Kidney (tissue), 14 donors: Measurements from ENCODE around the gene WNT7A. TPM values are rescaled to one million over a fixed set of nuclear protein-coding genes. Genes with fewer than 3 reads are reported as not detected.

ENCODE experiments used
- DNase-seq, 5 donors: peaks; one replicate each; pipeline ENCODE4 v3.0.0-alpha.2; 2013 to 2020
- FAIRE-seq: peaks from 2 replicates; lab custom pipeline; 2012; peaks lifted over from hg19 to GRCh38; lab: Jason Lieb, UNC
- H3K27ac ChIP-seq, 2 donors: one replicate each; pipeline ENCODE4 v1.7.0; 2013; ENCODE audit warnings: low read depth in 2 of 2, low read length in 2 of 2, inconsistent platforms in 1 of 2
- H3K27me3 ChIP-seq: one replicate; pipeline ENCODE4 v1.7.1; 2013; ENCODE audit warnings: low read length, inconsistent platforms; ENCODE audit not compliant: control insufficient read depth, insufficient read depth
- H3K36me3 ChIP-seq, 3 donors: one replicate each; pipeline versions ENCODE4 v1.7.0 to v1.7.1; 2013; ENCODE audit warnings: low read length in 3 of 3, control low read depth in 1 of 3, inconsistent platforms in 1 of 3; ENCODE audit not compliant: insufficient read depth in 3 of 3, control insufficient read depth in 2 of 3
- H3K4me1 ChIP-seq, 3 donors: one replicate each; pipeline versions ENCODE4 v1.7.0 to v1.7.1; 2013; ENCODE audit warnings: low read length in 3 of 3, inconsistent platforms in 1 of 3, low read depth in 1 of 3; ENCODE audit not compliant: control insufficient read depth in 2 of 3, insufficient read depth in 2 of 3
- H3K4me3 ChIP-seq, 3 donors: one replicate each; pipeline versions ENCODE4 v1.7.0 to v1.8.1; 2013; ENCODE audit warnings: low read length in 3 of 3, control low read depth in 1 of 3, inconsistent platforms in 1 of 3
- H3K9ac ChIP-seq, 3 donors: one replicate each; pipeline versions ENCODE4 v1.7.0 to v1.7.1; 2013; ENCODE audit warnings: low read length in 3 of 3, control low read depth in 1 of 3, inconsistent platforms in 1 of 3
- H3K9me3 ChIP-seq, 3 donors: one replicate each; pipeline versions ENCODE4 v1.7.0 to v1.7.1; 2013; ENCODE audit warnings: low read length in 3 of 3, control low read depth in 1 of 3, inconsistent platforms in 1 of 3; ENCODE audit not compliant: control insufficient read depth in 2 of 3, insufficient read depth in 1 of 3
- intact Hi-C: fragments of 100-400 bp; cut with DNase I; formaldehyde crosslinking; loops from one replicate; pipeline ENCODE4 v1.11.1; 2022
- polyA plus RNA-seq: library from polyadenylated mRNA; stranded (reverse); fragments of 350-450 nt; fragmentation: Illumina TruSeq; extraction: RNeasy Lipid Tissue Mini Kit (QIAGEN cat#74804); gene quantifications from one replicate; pipeline ENCODE4 v1.2.3, GENCODE V29; 2014; ENCODE audit warnings: low read depth, low replicate concordance; ENCODE audit not compliant: insufficient read depth
- total RNA-seq: library from RNA; stranded (reverse); fragmentation: NEBNext Ultra II Directional; extraction: Animal tissue kit (Norgen Biotek cat#: 25700); gene quantifications from one replicate; pipeline ENCODE4 v1.2.1, GENCODE V29; 2021
- TF ChIP-seq, protein P1 (sequence below): IDR thresholded peaks from 3 replicates; pipeline ENCODE4 v1.5.1; 2012; ENCODE audit warnings: mild to moderate bottlenecking, moderate library complexity, borderline replicate concordance; ENCODE audit not compliant: insufficient read depth; ENCODE audit errors: extremely low read depth
- donor health status: control.
- donor health status: control.
- donor health status: control.
- donor health status: control.
- donor health status: control.
- donor health status: DM: yes; HTN: yes; CAD: no.
- donor health status: Normal renal cell carcinoma (clear cell type).

The WNT7A gene
- total and polyA plus RNA-seq, 2 donors from 2014 or later, result 0.13 to 3.3 TPM

DNA sequence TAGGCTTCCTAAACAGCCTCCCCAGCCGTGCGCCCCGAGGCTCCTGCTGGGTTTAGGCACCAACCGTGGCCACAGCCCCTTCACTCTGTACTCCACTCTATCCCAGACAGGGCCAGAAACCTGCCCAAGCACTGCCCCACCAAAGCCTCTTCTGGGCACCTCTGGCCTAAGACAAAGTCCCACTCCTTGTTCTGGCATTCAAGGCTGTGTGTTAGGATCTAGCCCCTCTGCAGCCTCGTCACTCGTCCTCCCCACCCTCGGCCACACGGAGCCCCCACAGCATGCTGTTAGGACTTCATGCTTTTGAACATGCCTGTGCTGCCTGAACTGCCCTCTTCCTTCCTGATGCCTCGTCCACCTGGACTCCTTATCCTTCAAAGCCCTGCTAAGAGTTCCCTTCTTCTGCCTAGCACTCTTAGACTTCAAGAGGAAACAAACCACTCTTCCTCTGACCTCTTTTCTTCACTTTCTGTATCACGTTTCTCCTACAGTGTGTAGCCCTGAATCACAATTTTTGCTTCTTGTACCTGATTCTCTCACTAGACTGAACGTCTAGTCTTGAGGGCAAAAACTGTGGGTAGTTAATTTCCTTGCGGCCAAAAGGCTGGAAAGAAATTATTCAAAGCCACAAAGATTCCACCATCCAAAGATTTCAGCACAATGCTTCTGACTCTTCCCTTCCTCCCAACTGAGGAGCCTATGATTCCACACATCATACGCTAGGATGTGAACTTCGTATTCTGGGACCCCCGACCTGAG lies 28.6 kb downstream of the WNT7A start:
- Histone ChIP-seq H3K27ac (no peak overlapping the region), H3K4me1 (no peaks in the 10 kb centered on the region), H3K9me3 (no peaks in the 10 kb centered on the region), H3K4me3 (no peak overlapping the region), H3K27me3 (no peaks in the 10 kb centered on the region), H3K9ac (no peak overlapping the region), H3K36me3 (no peaks in the 10 kb centered on the region)
- FAIRE-seq (no peak), DNase-seq (peak in 1 of 5 donors; percentile 36)
- TF ChIP-seq, protein P1, sequence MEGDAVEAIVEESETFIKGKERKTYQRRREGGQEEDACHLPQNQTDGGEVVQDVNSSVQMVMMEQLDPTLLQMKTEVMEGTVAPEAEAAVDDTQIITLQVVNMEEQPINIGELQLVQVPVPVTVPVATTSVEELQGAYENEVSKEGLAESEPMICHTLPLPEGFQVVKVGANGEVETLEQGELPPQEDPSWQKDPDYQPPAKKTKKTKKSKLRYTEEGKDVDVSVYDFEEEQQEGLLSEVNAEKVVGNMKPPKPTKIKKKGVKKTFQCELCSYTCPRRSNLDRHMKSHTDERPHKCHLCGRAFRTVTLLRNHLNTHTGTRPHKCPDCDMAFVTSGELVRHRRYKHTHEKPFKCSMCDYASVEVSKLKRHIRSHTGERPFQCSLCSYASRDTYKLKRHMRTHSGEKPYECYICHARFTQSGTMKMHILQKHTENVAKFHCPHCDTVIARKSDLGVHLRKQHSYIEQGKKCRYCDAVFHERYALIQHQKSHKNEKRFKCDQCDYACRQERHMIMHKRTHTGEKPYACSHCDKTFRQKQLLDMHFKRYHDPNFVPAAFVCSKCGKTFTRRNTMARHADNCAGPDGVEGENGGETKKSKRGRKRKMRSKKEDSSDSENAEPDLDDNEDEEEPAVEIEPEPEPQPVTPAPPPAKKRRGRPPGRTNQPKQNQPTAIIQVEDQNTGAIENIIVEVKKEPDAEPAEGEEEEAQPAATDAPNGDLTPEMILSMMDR, result no peak
- intact Hi-C loops, result no loop called here

DNA sequence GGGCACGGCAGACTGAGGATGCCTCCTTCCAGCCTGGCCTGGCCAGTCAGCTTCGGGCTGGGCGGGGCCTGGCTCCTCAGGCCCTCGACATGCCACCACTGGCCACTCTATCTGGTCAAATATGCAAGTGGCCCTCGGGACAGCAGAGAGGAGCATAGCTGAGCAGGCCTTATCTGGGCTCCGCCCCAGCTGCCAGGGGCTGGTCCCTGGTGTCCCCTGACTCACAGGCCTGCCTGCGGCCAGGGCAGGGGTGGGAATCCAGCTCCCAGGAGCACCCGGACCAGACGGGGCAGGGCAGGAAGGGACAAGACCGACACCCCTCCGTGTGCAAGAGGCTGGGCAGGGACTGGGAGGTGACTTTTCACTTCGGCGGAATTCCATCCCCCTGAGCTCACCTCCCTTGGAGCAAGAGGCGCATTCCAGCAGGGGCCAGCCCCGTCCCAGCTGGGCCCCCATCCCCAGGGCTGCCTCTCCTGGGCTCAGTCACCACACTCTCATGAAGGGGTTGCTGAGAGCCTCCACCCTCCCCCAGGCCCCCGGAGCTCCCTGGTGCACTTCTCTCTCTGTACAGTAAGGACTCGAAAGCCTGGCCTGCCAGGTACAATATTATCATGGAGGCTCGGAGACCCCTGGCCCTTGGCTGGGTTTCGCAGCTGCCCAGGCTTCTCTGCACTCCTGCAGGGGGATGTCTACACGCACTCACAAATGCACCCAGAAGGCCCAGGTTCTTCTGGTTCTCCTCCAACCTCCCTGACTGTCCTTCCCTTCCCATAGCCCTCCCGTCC lies 29.5 kb downstream of the WNT7A start:
- intact Hi-C loops, result no loop called here
- Histone ChIP-seq H3K4me3 (no peak overlapping the region), H3K4me1 (no peaks in the 10 kb centered on the region), H3K27ac (no peak overlapping the region), H3K9ac (no peak overlapping the region), H3K36me3 (no peaks in the 10 kb centered on the region), H3K27me3 (no peaks in the 10 kb centered on the region), H3K9me3 (no peaks in the 10 kb centered on the region)
- TF ChIP-seq, protein P1, result no peak
- peak in 4 of 5 donors; percentile 17 to 90 (median 21) for DNase-seq
- no peak for FAIRE-seq

DNA sequence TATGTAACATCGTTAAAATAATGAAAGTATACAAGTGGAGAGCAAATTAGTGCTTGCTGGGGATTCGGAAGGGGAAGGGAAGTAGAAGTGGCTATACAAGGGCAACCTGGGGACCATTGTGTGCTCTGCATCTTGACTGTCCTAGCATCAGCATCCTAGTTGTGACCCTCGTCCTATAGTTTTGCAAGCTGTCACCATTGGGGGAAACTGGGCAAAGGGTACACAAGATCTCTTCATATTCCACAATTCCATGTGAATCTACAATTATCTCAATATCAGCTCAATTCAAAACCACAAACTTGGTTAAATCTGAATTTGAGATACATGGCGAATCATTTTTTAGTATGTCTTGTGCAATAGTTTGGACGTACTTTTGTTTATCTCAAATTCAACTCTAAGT lies 30.9 kb downstream of the WNT7A start:
- no peaks in the 10 kb centered on the region for H3K36me3 ChIP-seq
- H3K9me3 ChIP-seq, result no peaks in the 10 kb centered on the region
- DNase-seq, result no peak
- TF ChIP-seq, protein P1, result no peak
- no peak overlapping the region for H3K9ac ChIP-seq
- intact Hi-C loops, result no loop called here
- H3K27me3 ChIP-seq, result no peaks in the 10 kb centered on the region
- H3K4me3 ChIP-seq, result no peak overlapping the region
- FAIRE-seq, result no peak
- no peaks in the 10 kb centered on the region for H3K4me1 ChIP-seq
- H3K27ac ChIP-seq, result no peak overlapping the region
